ENCODE results near the gene OR4N2.
"Not testable (repeated sequence)": the region's sequence is repeated elsewhere in the genome, so short reads cannot be mapped to it uniquely, and the experiment has no call there.

DNA sequence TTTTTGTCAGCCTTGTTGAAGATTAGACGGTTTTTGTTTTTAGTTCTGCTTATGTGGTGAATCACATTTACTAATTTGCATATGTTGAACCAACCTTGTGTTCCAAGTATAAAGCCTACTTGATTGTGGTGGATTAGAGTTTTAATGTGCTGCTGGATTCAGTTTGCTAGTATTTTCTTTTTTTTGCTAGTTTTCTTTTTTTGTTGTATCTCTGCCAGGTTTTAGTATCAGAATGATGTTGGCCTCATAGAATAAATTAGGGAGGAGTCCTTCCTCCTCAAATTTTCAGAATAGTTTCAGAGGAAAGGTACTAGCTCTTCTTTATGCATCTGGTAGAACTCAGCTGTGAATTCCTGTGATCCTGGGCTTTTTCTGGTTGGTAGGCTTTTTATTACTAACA is at the start of gene OR4N2:
- TF ChIP-seq, protein P1, sequence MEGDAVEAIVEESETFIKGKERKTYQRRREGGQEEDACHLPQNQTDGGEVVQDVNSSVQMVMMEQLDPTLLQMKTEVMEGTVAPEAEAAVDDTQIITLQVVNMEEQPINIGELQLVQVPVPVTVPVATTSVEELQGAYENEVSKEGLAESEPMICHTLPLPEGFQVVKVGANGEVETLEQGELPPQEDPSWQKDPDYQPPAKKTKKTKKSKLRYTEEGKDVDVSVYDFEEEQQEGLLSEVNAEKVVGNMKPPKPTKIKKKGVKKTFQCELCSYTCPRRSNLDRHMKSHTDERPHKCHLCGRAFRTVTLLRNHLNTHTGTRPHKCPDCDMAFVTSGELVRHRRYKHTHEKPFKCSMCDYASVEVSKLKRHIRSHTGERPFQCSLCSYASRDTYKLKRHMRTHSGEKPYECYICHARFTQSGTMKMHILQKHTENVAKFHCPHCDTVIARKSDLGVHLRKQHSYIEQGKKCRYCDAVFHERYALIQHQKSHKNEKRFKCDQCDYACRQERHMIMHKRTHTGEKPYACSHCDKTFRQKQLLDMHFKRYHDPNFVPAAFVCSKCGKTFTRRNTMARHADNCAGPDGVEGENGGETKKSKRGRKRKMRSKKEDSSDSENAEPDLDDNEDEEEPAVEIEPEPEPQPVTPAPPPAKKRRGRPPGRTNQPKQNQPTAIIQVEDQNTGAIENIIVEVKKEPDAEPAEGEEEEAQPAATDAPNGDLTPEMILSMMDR (conservative IDR thresholded peaks at IDR 0.05; ENCODE audit: low read length): not testable (repeated sequence)
- TF ChIP-seq EZH2phosphoT487 (IDR thresholded peaks at IDR 0.05; ENCODE audit: borderline replicate concordance, low read depth, low read length): not testable (repeated sequence)

Data from OCI-LY7 (cell line).